ENCODE measurements around the gene CIDEA.
"Not testable (repeated sequence)": the region's sequence is repeated elsewhere in the genome, so short reads cannot be mapped to it uniquely, and the experiment has no call there.

Gene CIDEA

DNA sequence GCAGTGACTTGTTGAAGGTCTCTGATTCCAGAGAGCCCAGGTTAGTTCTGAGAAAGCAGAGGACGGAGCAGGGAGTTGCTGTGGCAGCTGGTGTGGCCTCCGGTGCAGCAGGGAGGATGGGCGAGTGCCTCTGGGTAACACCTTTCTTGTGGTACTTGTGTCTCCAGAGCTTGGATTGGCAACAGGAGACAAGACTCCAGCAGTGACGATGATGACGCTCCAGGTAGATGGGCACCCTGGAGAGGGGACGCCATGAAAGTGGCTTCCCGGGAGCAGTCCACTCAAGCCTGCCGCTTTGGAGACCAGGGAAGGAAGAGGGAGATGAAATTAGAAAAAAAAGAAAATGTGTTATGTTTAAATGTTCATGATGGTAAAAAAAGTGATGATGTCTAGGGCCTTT, 23.6 kb upstream of the CIDEA start:
- not testable (repeated sequence) for H3K4me3 ChIP-seq (ENCODE audit: low read depth in 1 of 2, low read length in 2 of 2); H3K27me3 ChIP-seq (ENCODE audit: control insufficient read depth in 1 of 2, insufficient read depth in 2 of 2, low read length in 2 of 2); H3K9me3 ChIP-seq (ENCODE audit: low read length); H3K4me1 ChIP-seq (ENCODE audit: insufficient read depth, low read length); H3K36me3 ChIP-seq (ENCODE audit: insufficient read depth, low read length); H3K9ac ChIP-seq (ENCODE audit: low read length); H3K27ac ChIP-seq (ENCODE audit: low read depth, low read length)

DNA sequence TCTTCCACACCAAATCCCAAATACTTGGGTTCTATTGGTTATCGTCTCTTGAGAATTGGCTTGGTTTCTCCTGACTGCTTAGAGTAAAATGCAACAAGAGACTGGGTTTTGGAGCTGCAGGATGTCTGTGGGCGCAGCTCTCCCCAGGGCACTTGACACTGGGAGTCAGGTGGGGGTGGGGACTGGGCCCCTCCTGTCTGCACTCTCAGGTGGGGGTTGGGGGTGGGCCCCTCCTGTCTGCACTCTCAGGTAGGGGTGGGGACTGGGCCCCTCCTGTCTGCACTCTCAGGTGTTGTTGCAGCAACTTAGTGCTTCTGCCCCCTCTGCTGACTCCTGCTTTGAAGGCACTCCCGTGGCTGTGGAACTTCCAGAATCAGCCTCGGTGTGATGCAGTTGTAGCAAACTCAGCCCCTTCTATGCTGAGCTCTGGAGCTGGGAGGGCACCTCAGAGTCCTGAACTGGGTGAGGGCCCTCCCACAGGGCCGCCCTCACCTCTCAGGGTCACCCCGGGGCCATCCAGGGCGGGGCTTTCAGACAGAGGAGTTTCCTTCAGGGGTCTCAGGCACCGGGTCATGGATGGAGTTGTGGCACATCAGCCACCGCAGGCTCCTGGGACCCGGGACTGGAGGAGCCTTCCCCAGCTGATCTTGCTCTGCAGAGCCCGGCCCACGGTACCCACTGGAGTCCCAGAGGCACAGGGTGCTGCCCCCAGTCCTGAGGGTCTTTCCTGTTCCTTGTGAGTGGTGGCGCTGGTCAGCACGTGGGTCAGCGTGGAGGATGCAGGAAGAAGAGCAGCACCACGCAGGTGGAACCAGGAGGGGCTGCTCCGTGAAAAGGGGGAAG, 22.9 kb upstream of the CIDEA start:
- no peaks in the 10 kb centered on the region for H3K36me3 ChIP-seq (ENCODE audit: insufficient read depth, low read length)
- no peak overlapping the region for H3K9ac ChIP-seq (ENCODE audit: low read length)
- H3K27ac ChIP-seq (ENCODE audit: low read depth, low read length) = no peak overlapping the region
- H3K4me1 ChIP-seq (ENCODE audit: insufficient read depth, low read length) = no peaks in the 10 kb centered on the region
- no peaks in the 10 kb centered on the region for H3K9me3 ChIP-seq (ENCODE audit: low read length)
- no peaks in the 10 kb centered on the region for H3K27me3 ChIP-seq (ENCODE audit: control insufficient read depth in 1 of 2, insufficient read depth in 2 of 2, low read length in 2 of 2)
- no peak overlapping the region for H3K4me3 ChIP-seq (ENCODE audit: low read depth in 1 of 2, low read length in 2 of 2)

DNA sequence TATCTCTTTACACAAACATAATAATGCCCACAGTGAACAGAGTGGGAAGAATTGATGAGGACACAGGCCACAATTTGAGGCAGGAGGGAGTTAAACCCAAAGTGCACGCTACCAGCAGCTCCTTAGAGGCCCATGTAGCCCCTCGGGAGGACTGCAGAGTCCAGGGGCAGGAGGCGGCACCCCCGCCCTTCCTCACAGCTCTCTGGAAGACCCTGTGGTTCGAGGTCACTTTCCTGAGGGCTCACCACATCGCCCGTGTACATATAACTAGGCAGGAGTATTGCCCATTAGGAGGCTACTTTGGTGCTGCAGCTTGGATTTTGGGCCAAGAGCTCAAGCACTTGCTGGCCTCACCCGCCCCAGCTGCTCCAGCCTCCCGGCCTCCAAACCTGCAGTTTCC, 22.2 kb upstream of the CIDEA start:
- H3K9ac ChIP-seq (ENCODE audit: low read length) = no peak overlapping the region
- no peak overlapping the region for H3K27ac ChIP-seq (ENCODE audit: low read depth, low read length)
- no peaks in the 10 kb centered on the region for H3K27me3 ChIP-seq (ENCODE audit: control insufficient read depth in 1 of 2, insufficient read depth in 2 of 2, low read length in 2 of 2)
- H3K36me3 ChIP-seq (ENCODE audit: insufficient read depth, low read length) = no peaks in the 10 kb centered on the region
- H3K9me3 ChIP-seq (ENCODE audit: low read length) = no peaks in the 10 kb centered on the region
- no peak overlapping the region for H3K4me3 ChIP-seq (ENCODE audit: low read depth in 1 of 2, low read length in 2 of 2)
- H3K4me1 ChIP-seq (ENCODE audit: insufficient read depth, low read length) = no peaks in the 10 kb centered on the region

DNA sequence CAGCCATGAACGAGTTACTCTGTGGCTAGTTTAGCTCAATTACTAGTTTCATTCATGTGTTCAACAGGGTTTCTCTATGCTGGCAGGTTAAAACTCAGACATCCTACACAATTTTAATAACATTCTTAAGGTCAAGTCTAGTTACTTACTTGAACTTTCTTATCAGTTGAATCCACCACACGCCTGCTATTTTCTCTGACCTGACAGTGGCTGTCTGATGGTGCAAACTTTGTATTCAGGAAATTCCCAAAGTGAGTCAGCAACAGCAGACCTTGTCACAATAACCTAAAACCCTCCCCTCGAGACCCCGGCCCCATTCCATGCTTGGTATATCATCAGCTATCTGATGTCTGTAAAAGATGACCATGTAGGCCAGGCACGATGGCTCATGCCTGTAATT, 20.8 kb upstream of the CIDEA start:
- Histone ChIP-seq H3K9me3 (ENCODE audit: low read length) (no peaks in the 10 kb centered on the region), H3K9ac (ENCODE audit: low read length) (no peak overlapping the region), H3K27ac (ENCODE audit: low read depth, low read length) (no peak overlapping the region), H3K27me3 (ENCODE audit: control insufficient read depth in 1 of 2, insufficient read depth in 2 of 2, low read length in 2 of 2) (no peaks in the 10 kb centered on the region), H3K4me3 (ENCODE audit: low read depth in 1 of 2, low read length in 2 of 2) (no peak overlapping the region), H3K4me1 (ENCODE audit: insufficient read depth, low read length) (no peaks in the 10 kb centered on the region), H3K36me3 (ENCODE audit: insufficient read depth, low read length) (no peaks in the 10 kb centered on the region)

DNA sequence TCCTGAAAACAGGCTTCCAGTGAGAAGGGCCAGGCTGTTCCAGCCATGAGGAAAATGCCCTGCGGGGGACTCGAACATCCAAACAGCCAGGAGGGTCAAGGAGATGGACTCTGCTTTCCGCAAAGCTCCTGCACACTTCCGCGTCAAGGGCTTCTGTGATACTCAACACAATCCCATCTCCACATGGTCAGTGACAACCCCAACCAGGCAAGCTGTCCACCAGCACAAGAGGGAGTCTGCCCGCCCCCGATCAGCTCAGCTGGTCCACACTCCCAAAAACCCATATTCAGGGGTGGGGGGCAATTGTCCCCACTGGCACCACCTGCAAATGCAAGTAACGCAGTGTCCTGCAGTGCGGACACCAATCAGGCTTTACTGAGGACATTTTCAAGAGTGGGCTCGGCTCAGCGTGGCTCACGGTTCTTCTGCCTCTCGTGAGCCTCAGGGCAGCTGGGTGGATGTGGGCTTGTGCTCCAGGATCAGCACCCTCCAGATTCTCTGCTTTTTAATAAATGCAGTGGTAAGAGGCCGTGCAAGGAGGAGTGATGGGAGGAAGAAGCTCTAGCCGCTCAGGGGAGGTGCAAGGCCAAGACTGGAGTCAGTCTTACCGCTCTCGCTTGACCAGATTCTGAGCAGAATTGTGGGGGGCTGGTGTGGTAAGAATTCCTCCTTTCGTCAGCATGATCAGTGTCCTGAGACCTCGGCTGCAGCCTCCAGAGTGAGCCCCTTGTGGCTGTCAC, 19.5 kb upstream of the CIDEA start:
- no peaks in the 10 kb centered on the region for H3K36me3 ChIP-seq (ENCODE audit: insufficient read depth, low read length)
- no peaks in the 10 kb centered on the region for H3K9me3 ChIP-seq (ENCODE audit: low read length)
- H3K27me3 ChIP-seq (ENCODE audit: control insufficient read depth in 1 of 2, insufficient read depth in 2 of 2, low read length in 2 of 2) = no peaks in the 10 kb centered on the region
- no peak overlapping the region for H3K27ac ChIP-seq (ENCODE audit: low read depth, low read length)
- H3K4me1 ChIP-seq (ENCODE audit: insufficient read depth, low read length) = no peaks in the 10 kb centered on the region
- H3K9ac ChIP-seq (ENCODE audit: low read length) = no peak overlapping the region
- no peak overlapping the region for H3K4me3 ChIP-seq (ENCODE audit: low read depth in 1 of 2, low read length in 2 of 2)

DNA sequence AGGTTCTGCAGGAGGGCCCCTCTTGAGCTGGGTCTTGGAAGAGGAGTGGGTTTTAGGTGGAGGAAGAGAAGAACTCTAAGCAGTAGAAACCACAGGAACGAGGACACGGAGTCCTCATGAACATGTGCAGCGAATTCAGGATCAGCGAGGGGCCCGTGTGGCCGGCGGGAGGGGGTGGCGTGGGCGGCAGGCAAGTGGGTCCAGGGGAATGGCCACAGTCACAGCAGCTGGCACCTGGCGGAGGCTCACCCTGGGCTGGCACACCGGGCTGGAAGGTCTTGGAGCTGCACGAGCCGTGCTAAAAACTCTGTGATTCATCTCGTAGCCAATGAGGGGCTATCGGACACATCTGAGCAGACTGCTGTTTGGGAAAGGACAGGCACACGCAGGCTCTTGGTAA, 18.0 kb upstream of the CIDEA start:
- Histone ChIP-seq H3K9ac (ENCODE audit: low read length) (no peak overlapping the region), H3K9me3 (ENCODE audit: low read length) (no peaks in the 10 kb centered on the region)

DNA sequence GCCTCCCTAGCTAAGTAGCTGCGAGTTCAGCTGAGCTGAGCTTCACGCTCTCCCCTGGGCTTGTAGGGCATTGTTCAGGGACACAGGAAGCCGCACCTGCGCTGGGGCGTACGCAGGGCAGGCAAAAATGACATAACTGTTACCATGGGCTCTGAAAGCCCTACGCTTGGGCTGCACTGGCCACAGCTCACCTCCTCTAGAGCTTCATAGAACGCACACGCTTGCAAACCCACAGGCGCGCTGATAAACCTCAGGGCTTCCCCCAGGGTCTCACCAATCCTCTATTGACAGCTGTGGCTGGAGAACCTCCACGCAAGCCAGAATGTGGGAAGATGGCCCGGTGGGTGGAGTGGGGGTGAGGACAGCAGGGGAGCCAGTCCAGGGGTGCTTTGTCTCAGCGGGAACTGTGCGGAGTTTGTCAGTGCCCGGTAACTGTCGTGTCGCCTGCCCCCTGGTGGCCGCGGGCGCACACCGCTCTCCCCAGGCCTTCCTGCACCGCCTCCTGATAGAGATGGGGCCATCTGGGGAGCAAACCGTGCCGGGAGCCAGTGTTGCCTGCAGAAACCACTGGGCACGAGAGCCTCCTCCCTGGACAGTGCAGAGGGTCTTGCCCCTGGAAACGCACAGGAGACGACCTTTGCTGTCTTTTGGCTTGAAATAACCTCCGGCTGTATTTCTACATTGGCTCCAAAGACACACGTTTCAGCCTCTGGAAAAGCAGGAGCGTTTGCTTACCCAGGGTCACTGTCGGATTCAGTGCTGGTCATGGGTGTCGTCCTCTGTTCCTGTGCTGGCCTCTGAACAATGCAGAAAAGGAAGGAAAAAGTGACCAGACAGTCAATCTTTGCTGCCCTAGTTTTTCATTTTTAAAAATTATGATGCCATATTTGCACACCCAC, 17.0 kb upstream of the CIDEA start:
- H3K27ac ChIP-seq (ENCODE audit: low read depth, low read length) = no peak overlapping the region
- H3K4me3 ChIP-seq (ENCODE audit: low read depth in 1 of 2, low read length in 2 of 2) = no peak overlapping the region
- H3K27me3 ChIP-seq (ENCODE audit: control insufficient read depth in 1 of 2, insufficient read depth in 2 of 2, low read length in 2 of 2) = no peaks in the 10 kb centered on the region
- no peak overlapping the region for H3K9ac ChIP-seq (ENCODE audit: low read length)
- H3K36me3 ChIP-seq (ENCODE audit: insufficient read depth, low read length) = no peaks in the 10 kb centered on the region
- no peaks in the 10 kb centered on the region for H3K4me1 ChIP-seq (ENCODE audit: insufficient read depth, low read length)
- H3K9me3 ChIP-seq (ENCODE audit: low read length) = no peaks in the 10 kb centered on the region

More for the DNA sequence above, 18.0 kb upstream of the CIDEA start:
- no peaks in the 10 kb centered on the region for H3K27me3 ChIP-seq (ENCODE audit: control insufficient read depth in 1 of 2, insufficient read depth in 2 of 2, low read length in 2 of 2)
- no peak overlapping the region for H3K4me3 ChIP-seq (ENCODE audit: low read depth in 1 of 2, low read length in 2 of 2)
- no peaks in the 10 kb centered on the region for H3K4me1 ChIP-seq (ENCODE audit: insufficient read depth, low read length)
- H3K27ac ChIP-seq (ENCODE audit: low read depth, low read length) = no peak overlapping the region
- H3K36me3 ChIP-seq (ENCODE audit: insufficient read depth, low read length) = no peaks in the 10 kb centered on the region

DNA sequence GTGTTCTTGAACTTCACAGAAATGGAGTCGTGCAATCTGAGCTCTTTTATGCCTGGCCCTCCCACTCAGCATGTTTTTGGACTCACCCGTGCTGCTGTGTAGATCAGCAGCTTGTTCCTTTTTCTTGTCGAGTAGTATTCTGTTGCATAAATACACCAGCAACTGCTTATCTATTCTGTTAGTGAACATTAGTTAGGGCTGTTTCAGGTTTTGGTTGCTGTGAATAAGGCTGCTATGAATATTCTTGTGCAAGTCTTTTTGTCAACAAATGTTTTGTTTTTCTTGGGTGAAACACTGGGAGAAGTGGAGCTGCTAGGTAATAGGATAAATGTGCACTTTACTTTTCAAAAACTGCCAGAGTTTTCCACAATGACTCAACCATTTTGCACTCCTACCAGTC, 15.3 kb upstream of the CIDEA start:
- H3K27ac ChIP-seq (ENCODE audit: low read depth, low read length) = no peak overlapping the region
- no peaks in the 10 kb centered on the region for H3K36me3 ChIP-seq (ENCODE audit: insufficient read depth, low read length)
- no peaks in the 10 kb centered on the region for H3K27me3 ChIP-seq (ENCODE audit: control insufficient read depth in 1 of 2, insufficient read depth in 2 of 2, low read length in 2 of 2)
- no peak overlapping the region for H3K9ac ChIP-seq (ENCODE audit: low read length)
- H3K9me3 ChIP-seq (ENCODE audit: low read length) = no peaks in the 10 kb centered on the region
- H3K4me3 ChIP-seq (ENCODE audit: low read depth in 1 of 2, low read length in 2 of 2) = no peak overlapping the region
- no peaks in the 10 kb centered on the region for H3K4me1 ChIP-seq (ENCODE audit: insufficient read depth, low read length)

DNA sequence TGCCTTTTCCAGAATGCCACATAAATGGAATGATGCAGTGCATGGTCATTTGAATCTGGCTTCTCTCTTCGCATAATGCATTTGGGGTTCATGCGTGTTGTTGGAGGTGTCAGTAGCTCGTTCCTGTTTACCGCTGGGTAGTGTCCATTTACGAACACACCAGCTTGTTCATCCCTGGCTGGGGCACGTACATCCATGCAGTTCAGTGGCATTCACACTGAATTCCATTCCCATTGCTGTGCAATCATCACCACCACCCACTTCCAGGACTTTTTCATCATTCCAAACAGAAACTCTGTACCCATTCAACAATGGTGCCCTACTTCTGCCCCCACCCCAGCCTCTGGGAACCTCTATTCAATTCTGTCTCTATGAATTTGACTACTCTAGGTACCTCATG, 14.7 kb upstream of the CIDEA start:
- no peak overlapping the region for H3K27ac ChIP-seq (ENCODE audit: low read depth, low read length)

DNA sequence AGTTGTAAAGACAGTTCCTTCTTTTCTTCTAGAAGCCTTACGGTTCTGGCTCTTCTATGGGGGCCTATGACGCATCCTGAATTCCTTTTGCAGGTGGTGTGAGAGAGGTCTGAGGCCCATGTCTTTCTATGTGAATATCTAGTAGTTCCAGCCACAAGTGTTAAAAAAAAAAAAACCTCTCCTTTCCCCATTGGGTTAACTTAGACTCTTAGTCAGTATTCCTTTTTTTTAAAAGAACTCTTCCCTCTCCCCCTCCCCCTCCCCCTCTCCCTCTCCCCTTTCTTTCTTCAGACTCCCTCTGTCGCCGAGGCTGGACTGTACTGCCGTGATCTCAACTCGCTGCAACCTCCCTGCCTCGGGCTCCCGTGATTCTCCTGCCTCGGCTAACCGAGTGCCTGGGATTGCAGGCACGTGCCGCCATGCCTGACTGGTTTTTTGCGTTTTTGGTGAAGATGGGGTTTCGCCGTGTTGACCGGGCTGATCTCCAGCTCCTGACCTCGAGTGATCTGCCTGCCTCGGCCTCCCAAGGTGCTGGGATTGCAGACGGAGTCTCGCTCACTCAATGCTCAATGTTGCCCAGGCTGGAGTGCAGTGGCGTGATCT, 11.4 kb upstream of the CIDEA start:
- H3K9ac ChIP-seq (ENCODE audit: low read length) = no peak overlapping the region
- H3K27me3 ChIP-seq (ENCODE audit: control insufficient read depth in 1 of 2, insufficient read depth in 2 of 2, low read length in 2 of 2) = no peaks in the 10 kb centered on the region
- H3K36me3 ChIP-seq (ENCODE audit: insufficient read depth, low read length) = no peaks in the 10 kb centered on the region
- no peaks in the 10 kb centered on the region for H3K4me1 ChIP-seq (ENCODE audit: insufficient read depth, low read length)
- H3K9me3 ChIP-seq (ENCODE audit: low read length) = no peaks in the 10 kb centered on the region
- H3K4me3 ChIP-seq (ENCODE audit: low read depth in 1 of 2, low read length in 2 of 2) = no peak overlapping the region
- H3K27ac ChIP-seq (ENCODE audit: low read depth, low read length) = no peak overlapping the region

More for the DNA sequence above, 14.7 kb upstream of the CIDEA start:
- Histone ChIP-seq H3K27me3 (ENCODE audit: control insufficient read depth in 1 of 2, insufficient read depth in 2 of 2, low read length in 2 of 2) (no peaks in the 10 kb centered on the region), H3K9me3 (ENCODE audit: low read length) (no peaks in the 10 kb centered on the region), H3K4me1 (ENCODE audit: insufficient read depth, low read length) (no peaks in the 10 kb centered on the region), H3K4me3 (ENCODE audit: low read depth in 1 of 2, low read length in 2 of 2) (no peak overlapping the region), H3K36me3 (ENCODE audit: insufficient read depth, low read length) (no peaks in the 10 kb centered on the region), H3K9ac (ENCODE audit: low read length) (no peak overlapping the region)

DNA sequence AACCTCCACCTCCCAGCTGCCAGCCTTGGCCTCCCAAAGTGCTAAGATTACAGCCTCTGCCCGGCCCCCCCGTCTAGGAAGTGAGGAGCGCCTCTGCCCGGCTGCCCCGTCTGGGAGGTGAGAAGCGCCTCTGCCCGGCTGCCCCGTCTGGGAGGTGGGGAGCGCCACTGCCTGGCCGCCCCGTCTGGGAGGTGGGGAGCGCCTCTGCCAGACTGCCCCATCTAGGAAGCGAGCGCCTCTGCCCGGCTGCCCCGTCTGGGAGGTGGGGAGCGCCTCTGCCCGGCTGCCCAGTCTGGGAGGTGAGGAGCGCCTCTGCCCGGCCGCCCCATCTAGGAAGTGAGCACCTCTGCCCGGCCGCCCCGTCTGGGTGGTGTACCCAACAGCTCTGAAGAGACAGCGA, 10.9 kb upstream of the CIDEA start:
- H3K4me3 ChIP-seq (ENCODE audit: low read depth in 1 of 2, low read length in 2 of 2); H3K27me3 ChIP-seq (ENCODE audit: control insufficient read depth in 1 of 2, insufficient read depth in 2 of 2, low read length in 2 of 2); H3K4me1 ChIP-seq (ENCODE audit: insufficient read depth, low read length); H3K27ac ChIP-seq (ENCODE audit: low read depth, low read length); H3K9ac ChIP-seq (ENCODE audit: low read length); H3K36me3 ChIP-seq (ENCODE audit: insufficient read depth, low read length); H3K9me3 ChIP-seq (ENCODE audit: low read length): not testable (repeated sequence)
